CD8-positive, alpha-beta memory T cell (primary cell): ENCODE measurements around the gene GDF10. TPM values are rescaled to one million over a fixed set of nuclear protein-coding genes. Genes with fewer than 3 reads are reported as not detected.

Experiments
- CTCF ChIA-PET: fragments of 350-600 bp; sonication (Branson Sonifier 250); formaldehyde crosslinking; loops from one replicate; lab custom pipeline; 2021; ENCODE audit warnings: antibody characterized with exemption; lab: Charles Lee
- POLR2A ChIA-PET: fragments of 350-600 bp; sonication (Branson Sonifier 250); formaldehyde crosslinking; loops from one replicate; lab custom pipeline; 2021; ENCODE audit warnings: antibody characterized with exemption; lab: Charles Lee
- DNase-seq, 5 donors: peaks; one replicate each; pipeline versions ENCODE4 v3.0.0 to v3.0.0-alpha.2; 2020 to 2022; ENCODE audit warnings: mixed read lengths in 1 of 5
- H3K27ac ChIP-seq: one replicate; pipeline ENCODE4 v1.7.0; 2013; ENCODE audit warnings: low read depth, mild to moderate bottlenecking, low read length, moderate library complexity
- H3K27me3 ChIP-seq: 2 replicates; pipeline ENCODE4 v1.7.0; 2013; ENCODE audit warnings: low read length, mild to moderate bottlenecking; ENCODE audit not compliant: insufficient read depth, poor library complexity, severe bottlenecking
- H3K36me3 ChIP-seq: 2 replicates; pipeline ENCODE4 v1.7.0; 2013; ENCODE audit warnings: mild to moderate bottlenecking, low read length, moderate library complexity; ENCODE audit not compliant: insufficient read depth
- H3K4me1 ChIP-seq: 2 replicates; pipeline ENCODE4 v1.7.0; 2013; ENCODE audit warnings: mild to moderate bottlenecking, low read length, moderate library complexity; ENCODE audit not compliant: insufficient read depth
- H3K4me3 ChIP-seq: 2 replicates; pipeline ENCODE4 v1.7.0; 2013; ENCODE audit warnings: mild to moderate bottlenecking, low read length
- H3K9me3 ChIP-seq: 2 replicates; pipeline ENCODE4 v1.7.0; 2013; ENCODE audit warnings: mild to moderate bottlenecking, low read length
- H3K27ac Mint-ChIP-seq, 8 donors: one replicate each; pipeline ENCODE4 v1.8.0; 2020 to 2021; ENCODE audit warnings: mixed read lengths in 8 of 8, mild to moderate bottlenecking in 6 of 8, inconsistent platforms in 3 of 8, moderate library complexity in 3 of 8
- H3K27me3 Mint-ChIP-seq, 2 donors: one replicate each; pipeline ENCODE4 v1.8.0; 2020 to 2021; ENCODE audit warnings: mixed read lengths in 2 of 2, mild to moderate bottlenecking in 1 of 2, moderate library complexity in 1 of 2
- H3K36me3 Mint-ChIP-seq, 3 donors: one replicate each; pipeline ENCODE4 v1.8.0; 2020 to 2021; ENCODE audit warnings: mixed read lengths in 3 of 3, inconsistent platforms in 1 of 3, mild to moderate bottlenecking in 1 of 3
- H3K4me1 Mint-ChIP-seq, 3 donors: one replicate each; pipeline ENCODE4 v1.8.0; 2020 to 2021; ENCODE audit warnings: mixed read lengths in 3 of 3, inconsistent platforms in 1 of 3, mild to moderate bottlenecking in 1 of 3
- H3K4me3 Mint-ChIP-seq, 7 donors: one replicate each; pipeline ENCODE4 v1.8.0; 2020 to 2021; ENCODE audit warnings: mixed read lengths in 7 of 7, mild to moderate bottlenecking in 6 of 7, moderate library complexity in 4 of 7, inconsistent platforms in 2 of 7
- H3K9me3 Mint-ChIP-seq, 5 donors: one replicate each; pipeline ENCODE4 v1.8.0; 2020 to 2022; ENCODE audit warnings: mixed read lengths in 5 of 5, mild to moderate bottlenecking in 3 of 5, moderate library complexity in 2 of 5, inconsistent platforms in 1 of 5
- polyA plus RNA-seq: library from polyadenylated mRNA; unstranded; fragments of 300-500 nt; fragmentation: Illumina TruSeq; gene quantifications from one replicate; pipeline ENCODE4 v1.2.3, GENCODE V29; 2021
- total RNA-seq, 2 experiments: library from RNA; stranded (reverse); gene quantifications; one replicate each; pipeline ENCODE4 v1.2.3, GENCODE V29; 2021

GDF10 gene
- total and polyA plus RNA-seq, 3 experiments from 2014 or later, result 0.18 to 0.24 (median 0.21) TPM

DNA sequence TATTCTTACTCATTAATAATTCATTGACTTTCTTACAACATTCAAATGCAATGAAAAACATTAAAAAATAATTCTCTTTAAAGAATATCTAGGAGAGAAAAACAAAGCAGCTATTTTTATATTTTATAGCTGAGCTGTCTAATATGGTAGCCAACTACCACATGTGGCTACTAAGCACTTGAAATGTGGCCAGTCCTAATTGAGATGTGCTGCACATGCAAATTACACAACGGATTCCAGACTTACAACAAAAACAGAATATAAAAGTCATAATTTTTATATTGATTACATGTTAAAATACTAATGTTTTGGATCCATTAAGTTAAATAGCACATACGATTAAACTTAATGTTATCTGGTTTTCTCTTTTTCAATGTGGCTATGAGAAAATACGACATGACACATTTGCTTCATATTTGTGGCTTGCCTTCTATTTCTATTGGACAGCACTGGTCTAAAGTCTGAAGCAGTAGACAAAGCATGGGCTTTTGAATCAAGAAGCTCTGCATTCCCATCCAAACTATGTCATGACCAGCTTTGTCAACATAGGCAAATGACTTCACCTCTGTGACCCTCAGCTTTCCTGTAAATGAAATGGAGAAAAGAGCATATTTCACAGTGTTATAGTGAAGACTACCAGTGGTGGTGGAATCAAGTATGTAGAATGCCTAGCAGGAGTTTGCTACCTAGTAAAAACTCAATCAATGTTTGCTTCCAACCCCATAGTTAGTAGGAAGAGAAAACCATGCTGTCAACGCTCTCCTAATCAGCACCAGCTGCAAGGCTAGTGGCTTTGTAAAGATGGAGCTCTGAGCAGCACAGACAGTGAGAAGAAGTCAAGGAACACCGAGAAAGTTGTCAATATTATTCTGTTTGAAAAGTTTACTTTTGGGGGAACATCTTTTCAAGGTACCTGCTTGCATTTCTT, 37.1 kb upstream of the GDF10 start:
- Histone ChIP-seq H3K4me3 (no peak overlapping the region), H3K27ac (no peak overlapping the region), H3K4me1 (peaks cover 56% of the 10 kb centered on the region), H3K36me3 (no peaks in the 10 kb centered on the region), H3K27me3 (no peaks in the 10 kb centered on the region), H3K9me3 (no peaks in the 10 kb centered on the region)
- Mint-ChIP-seq H3K9me3 (peaks cover 0 to 4% (median 0%) of the 10 kb centered on the region in 5 donors), H3K4me1 (peaks cover 48 to 83% (median 71%) of the 10 kb centered on the region in 3 donors), H3K36me3 (peaks cover 0 to 3% (median 0%) of the 10 kb centered on the region in 3 donors), H3K27ac (peak overlapping the region in 2 of 8 donors; percentile 1 to 11), H3K4me3 (no peak overlapping the region), H3K27me3 (peaks cover 0 to 2% of the 10 kb centered on the region in 2 donors)
- ChIA-PET CTCF (interaction anchor here (4.0 kb wide), 1 partner anchor 215 kb away, joined by 13 read pairs; no protein-coding TSS in a partner anchor), POLR2A (no interaction called here)
- no peak for DNase-seq

DNA sequence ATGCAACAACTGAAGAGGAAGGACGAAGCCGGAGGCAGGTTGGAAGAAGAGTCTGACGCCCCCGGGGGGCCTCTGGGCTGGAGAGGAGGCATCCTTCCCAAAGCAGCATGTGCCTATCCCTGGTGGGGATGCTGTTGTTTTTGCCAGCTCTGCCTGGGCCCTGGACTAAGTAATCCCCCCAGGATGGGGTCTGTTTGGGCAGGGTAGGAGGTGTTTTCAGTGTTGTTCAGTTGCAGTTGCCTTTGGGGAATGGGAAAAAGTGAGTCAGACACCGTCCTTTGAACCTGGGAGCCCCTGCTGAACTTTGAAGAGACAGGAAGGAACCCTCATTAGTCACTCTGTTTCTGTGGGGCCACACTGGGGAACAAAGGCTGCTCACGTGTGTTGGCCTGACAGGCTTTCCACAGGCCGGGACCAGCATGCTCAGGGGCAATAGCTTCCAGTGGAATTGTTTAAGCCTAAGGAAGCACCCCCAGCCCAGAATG, 35.2 kb upstream of the GDF10 start:
- peaks cover 0 to 3% (median 0%) of the 10 kb centered on the region in 3 donors for H3K36me3 Mint-ChIP-seq
- peak overlapping the region in 3 of 7 donors; percentile 22 to 66 (median 32) for H3K4me3 Mint-ChIP-seq
- Histone ChIP-seq H3K36me3 (no peaks in the 10 kb centered on the region), H3K4me3 (no peak overlapping the region), H3K9me3 (no peaks in the 10 kb centered on the region), H3K27me3 (no peaks in the 10 kb centered on the region), H3K27ac (no peak overlapping the region), H3K4me1 (peaks cover 37% of the 10 kb centered on the region)
- CTCF ChIA-PET, result interaction anchor here (1.3 kb wide), 1 partner anchor 26 kb away, joined by 3 read pairs; no protein-coding TSS in a partner anchor
- H3K9me3 Mint-ChIP-seq, result peaks cover 0 to 4% (median 0%) of the 10 kb centered on the region in 5 donors
- H3K27me3 Mint-ChIP-seq, result peaks cover 0 to 4% of the 10 kb centered on the region in 2 donors
- peaks cover 39 to 69% (median 53%) of the 10 kb centered on the region in 3 donors for H3K4me1 Mint-ChIP-seq
- peak in 3 of 5 donors; percentile 15 to 76 (median 40) for DNase-seq
- peak overlapping the region in 6 of 8 donors; percentile 50 to 85 (median 68) for H3K27ac Mint-ChIP-seq
- POLR2A ChIA-PET, result no interaction called here

DNA sequence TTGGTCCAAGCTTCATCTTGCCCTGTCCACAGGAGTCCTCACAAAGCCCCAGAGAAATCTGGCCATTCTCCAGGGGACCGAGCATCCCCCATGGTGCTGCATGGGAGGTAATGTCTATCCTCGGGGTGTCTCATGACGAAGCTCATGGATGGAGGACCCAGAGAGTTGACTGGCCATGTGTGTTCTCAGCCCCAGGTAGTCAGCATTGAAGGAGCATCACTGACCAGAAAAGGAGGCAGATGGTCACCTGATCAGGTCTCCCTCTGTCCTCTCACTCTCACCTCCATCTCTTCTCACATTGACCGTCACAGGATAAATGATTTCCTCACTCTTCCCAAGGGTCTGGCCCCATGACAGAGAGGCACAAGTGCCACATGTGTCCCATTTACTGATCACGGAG, 33.4 kb upstream of the GDF10 start:
- Histone ChIP-seq H3K27ac (no peak overlapping the region), H3K4me1 (peaks cover 20% of the 10 kb centered on the region), H3K27me3 (no peaks in the 10 kb centered on the region), H3K4me3 (no peak overlapping the region), H3K36me3 (no peaks in the 10 kb centered on the region), H3K9me3 (no peaks in the 10 kb centered on the region)
- H3K27me3 Mint-ChIP-seq, result peaks cover 0 to 4% of the 10 kb centered on the region in 2 donors
- CTCF ChIA-PET, result interaction anchor here (0.8 kb wide), 1 partner anchor 12 kb away, joined by 3 read pairs; no protein-coding TSS in a partner anchor
- POLR2A ChIA-PET, result no interaction called here
- peaks cover 22 to 52% (median 36%) of the 10 kb centered on the region in 3 donors for H3K4me1 Mint-ChIP-seq
- no peak overlapping the region for H3K4me3 Mint-ChIP-seq
- H3K9me3 Mint-ChIP-seq, result peaks cover 0 to 4% (median 0%) of the 10 kb centered on the region in 5 donors
- no peaks in the 10 kb centered on the region for H3K36me3 Mint-ChIP-seq
- H3K27ac Mint-ChIP-seq, result peak overlapping the region in 1 of 8 donors; percentile 32
- DNase-seq, result no peak

DNA sequence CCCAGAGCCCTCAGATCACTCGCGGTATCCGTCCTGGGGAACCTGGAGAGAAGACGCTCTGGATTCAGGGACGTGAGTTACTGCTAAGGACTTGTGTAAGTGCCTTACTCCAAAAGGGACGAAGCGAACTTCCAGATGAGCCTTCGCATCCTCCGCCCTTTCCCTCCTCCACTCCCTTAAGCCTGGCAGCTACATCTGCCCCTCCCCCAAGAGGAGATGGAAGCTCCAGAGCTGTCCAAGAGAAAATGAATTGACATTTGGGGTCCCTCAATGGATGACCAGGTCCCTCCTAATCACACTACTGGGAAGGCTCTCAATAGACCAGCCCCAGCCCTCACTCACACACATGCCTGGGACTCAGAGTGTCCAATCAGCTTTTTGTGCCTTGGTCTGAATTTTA, 31.3 kb upstream of the GDF10 start:
- H3K36me3 ChIP-seq, result no peaks in the 10 kb centered on the region
- no peak for DNase-seq
- Mint-ChIP-seq H3K27ac (no peak overlapping the region), H3K4me3 (no peak overlapping the region), H3K9me3 (peaks cover 0 to 2% (median 0%) of the 10 kb centered on the region in 5 donors), H3K36me3 (no peaks in the 10 kb centered on the region), H3K27me3 (peaks cover 0 to 3% of the 10 kb centered on the region in 2 donors), H3K4me1 (peaks cover 15 to 36% (median 23%) of the 10 kb centered on the region in 3 donors)
- ChIA-PET CTCF (no interaction called here), POLR2A (no interaction called here)
- H3K9me3 ChIP-seq, result no peaks in the 10 kb centered on the region
- H3K4me3 ChIP-seq, result no peak overlapping the region
- peaks cover 13% of the 10 kb centered on the region for H3K4me1 ChIP-seq
- no peak overlapping the region for H3K27ac ChIP-seq
- no peaks in the 10 kb centered on the region for H3K27me3 ChIP-seq

DNA sequence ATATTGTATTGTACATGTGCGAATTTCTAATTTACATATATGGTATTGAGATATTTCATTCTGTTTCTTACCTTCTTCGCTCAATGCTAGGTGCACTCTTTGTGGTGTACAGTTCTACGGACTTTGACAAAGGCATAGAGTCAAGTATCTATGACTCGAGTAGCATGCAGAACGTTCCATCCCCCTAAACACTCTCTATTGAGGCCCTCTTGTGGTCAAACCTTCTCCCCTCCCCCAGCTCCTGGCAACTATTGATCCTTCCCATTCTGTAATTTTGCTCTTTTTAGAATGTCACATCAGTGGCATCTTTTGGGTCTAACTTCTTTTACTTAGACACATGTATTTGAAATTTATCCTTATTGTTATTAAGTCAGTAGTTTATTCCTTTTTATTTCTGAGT, 30.7 kb upstream of the GDF10 start:
- DNase-seq, result no peak
- H3K4me1 ChIP-seq, result peaks cover 12% of the 10 kb centered on the region
- H3K36me3 ChIP-seq, result no peaks in the 10 kb centered on the region
- Mint-ChIP-seq H3K27ac (no peak overlapping the region), H3K9me3 (peaks cover 0 to 2% (median 0%) of the 10 kb centered on the region in 5 donors), H3K36me3 (no peaks in the 10 kb centered on the region), H3K4me3 (no peak overlapping the region), H3K27me3 (peaks cover 0 to 3% of the 10 kb centered on the region in 2 donors), H3K4me1 (peaks cover 12 to 30% (median 17%) of the 10 kb centered on the region in 3 donors)
- H3K4me3 ChIP-seq, result no peak overlapping the region
- no peak overlapping the region for H3K27ac ChIP-seq
- H3K27me3 ChIP-seq, result no peaks in the 10 kb centered on the region
- ChIA-PET POLR2A (no interaction called here), CTCF (interaction anchor here (0.8 kb wide), 1 partner anchor 43 kb away, joined by 3 read pairs; no protein-coding TSS in a partner anchor)
- no peaks in the 10 kb centered on the region for H3K9me3 ChIP-seq

DNA sequence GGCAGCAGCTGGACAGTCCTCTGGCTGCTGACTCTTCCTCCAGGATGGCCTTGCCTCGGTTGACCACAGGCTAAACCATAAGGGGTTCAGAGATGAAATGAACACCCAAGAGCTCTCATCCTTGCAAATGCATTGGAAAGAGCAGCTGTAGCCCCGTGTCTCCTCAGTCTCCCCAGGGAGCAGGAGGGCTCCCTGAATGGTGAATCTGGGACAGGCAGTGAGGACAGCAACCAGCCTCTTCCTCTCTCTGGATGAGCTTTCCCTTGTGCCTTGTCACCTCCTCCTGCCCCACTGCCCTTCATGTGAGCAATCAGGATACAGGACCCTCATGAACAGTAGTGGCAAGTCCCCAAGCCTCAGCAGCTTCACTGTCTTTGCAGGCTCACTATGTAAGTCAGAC, 23.9 kb upstream of the GDF10 start:
- Mint-ChIP-seq H3K9me3 (peaks cover 0 to 2% (median 0%) of the 10 kb centered on the region in 5 donors), H3K27ac (no peak overlapping the region), H3K27me3 (peaks cover 0 to 3% of the 10 kb centered on the region in 2 donors), H3K4me1 (peaks cover 19 to 29% (median 20%) of the 10 kb centered on the region in 3 donors), H3K4me3 (no peak overlapping the region), H3K36me3 (no peaks in the 10 kb centered on the region)
- Histone ChIP-seq H3K4me1 (peaks cover 23% of the 10 kb centered on the region), H3K27me3 (no peaks in the 10 kb centered on the region), H3K27ac (no peak overlapping the region), H3K36me3 (no peaks in the 10 kb centered on the region), H3K9me3 (no peaks in the 10 kb centered on the region), H3K4me3 (no peak overlapping the region)
- ChIA-PET CTCF (interaction anchor here (0.8 to 1.5 kb wide), 2 partner anchors 13 to 15 kb away, joined by 3 to 4 read pairs; no protein-coding TSS in a partner anchor), POLR2A (no interaction called here)
- DNase-seq, result no peak

DNA sequence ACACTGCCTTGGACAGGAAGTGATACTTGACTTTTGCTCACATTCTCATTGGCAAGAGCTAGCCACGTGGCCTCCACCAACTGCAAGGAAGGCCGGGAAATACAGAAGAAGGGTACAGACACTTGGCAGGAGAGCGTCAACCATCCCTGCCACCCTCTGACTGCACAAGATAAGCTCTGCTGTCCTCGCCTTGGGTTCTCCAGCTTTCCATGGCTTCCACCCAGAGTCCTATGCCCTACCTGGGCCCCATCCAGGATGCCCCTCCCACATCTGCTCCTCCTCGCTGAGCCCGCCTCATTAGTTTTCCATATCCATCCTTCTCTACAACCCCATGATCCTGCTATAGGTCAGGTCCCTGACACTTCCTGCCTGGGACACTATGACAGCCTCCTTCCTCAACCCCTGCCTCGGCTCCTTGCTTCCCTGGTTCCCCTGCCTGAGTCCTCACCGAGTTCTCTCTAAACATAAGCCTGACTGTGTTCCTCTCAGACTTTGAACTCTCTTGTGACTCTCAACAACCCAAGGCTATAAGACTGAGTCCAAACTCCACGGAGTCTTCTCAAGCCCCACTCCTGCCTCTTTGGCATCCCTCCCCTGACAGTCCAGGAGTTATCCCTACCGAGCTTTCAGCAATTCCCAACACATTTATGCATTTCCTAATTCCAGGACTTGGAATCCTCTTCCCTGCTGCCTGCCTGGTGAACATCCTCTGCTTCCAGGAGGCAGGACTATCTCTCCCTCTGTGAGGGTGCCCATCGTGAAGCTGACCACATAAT, 23.2 kb upstream of the GDF10 start:
- peaks cover 0 to 3% of the 10 kb centered on the region in 2 donors for H3K27me3 Mint-ChIP-seq
- POLR2A ChIA-PET, result no interaction called here
- H3K27ac ChIP-seq, result no peak overlapping the region

More for the DNA sequence above, 23.2 kb upstream of the GDF10 start:
- Histone ChIP-seq H3K4me3 (no peak overlapping the region), H3K36me3 (no peaks in the 10 kb centered on the region), H3K9me3 (no peaks in the 10 kb centered on the region), H3K4me1 (peaks cover 23% of the 10 kb centered on the region), H3K27me3 (no peaks in the 10 kb centered on the region)
- no peak for DNase-seq
- Mint-ChIP-seq H3K36me3 (no peaks in the 10 kb centered on the region), H3K9me3 (peaks cover 0 to 2% (median 0%) of the 10 kb centered on the region in 5 donors), H3K27ac (peak overlapping the region in 6 of 8 donors; percentile 1 to 84 (median 28)), H3K4me1 (peaks cover 19 to 29% (median 22%) of the 10 kb centered on the region in 3 donors), H3K4me3 (peak overlapping the region in 2 of 7 donors; percentile 22 to 23)
- CTCF ChIA-PET, result interaction anchor here (0.8 to 1.5 kb wide), 4 partner anchors 12 to 229 kb away, joined by 3 to 4 read pairs (median 3); no protein-coding TSS in a partner anchor
